ENCODE measurements around the gene LDLRAD3. TPM values are rescaled to one million over a fixed set of nuclear protein-coding genes. Genes with fewer than 3 reads are reported as not detected.

The LDLRAD3 gene
- total RNA-seq, 5 donors from 2014 or later (not counting 1 experiment from before 2014, with no cell fraction given): 0.18 to 0.22 TPM; not detected in 3

DNA sequence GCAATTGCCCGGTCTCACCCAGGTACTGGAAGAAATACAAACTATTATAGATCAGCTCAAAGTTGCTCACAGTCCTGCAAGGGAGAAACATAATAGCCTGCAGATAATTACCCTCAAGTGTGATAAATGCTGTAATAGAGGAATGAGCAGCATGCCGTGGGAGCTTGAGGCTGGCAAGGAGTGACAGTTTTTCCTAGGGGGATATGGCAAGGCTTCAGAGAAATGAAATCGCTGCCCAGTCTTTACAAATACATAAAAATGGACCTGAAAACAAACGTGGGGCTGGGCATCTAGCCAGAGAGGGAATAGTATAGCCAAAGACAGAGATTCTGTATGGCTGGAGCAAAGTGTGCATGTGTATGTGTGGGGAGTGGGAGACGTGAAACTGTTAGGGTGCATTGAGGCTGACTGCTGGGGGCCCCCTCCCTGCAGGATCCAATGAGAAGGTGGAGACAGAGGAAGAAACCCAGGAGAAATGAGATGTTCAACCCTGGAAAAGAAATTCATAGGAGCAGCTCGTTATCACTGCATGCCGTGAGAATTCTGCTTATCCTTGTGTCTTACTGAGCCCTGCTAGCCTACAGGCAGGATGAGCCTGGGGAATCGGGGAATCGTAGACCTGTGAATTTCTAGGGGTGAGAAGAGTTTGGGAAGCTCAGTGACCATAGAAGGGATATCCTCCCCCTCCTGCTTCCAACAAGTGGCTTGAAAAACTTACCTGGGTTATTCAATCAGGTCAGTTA, 167.0 kb downstream of the LDLRAD3 start:
- H3K4me1 Mint-ChIP-seq: no peaks in the 10 kb centered on the region

DNA sequence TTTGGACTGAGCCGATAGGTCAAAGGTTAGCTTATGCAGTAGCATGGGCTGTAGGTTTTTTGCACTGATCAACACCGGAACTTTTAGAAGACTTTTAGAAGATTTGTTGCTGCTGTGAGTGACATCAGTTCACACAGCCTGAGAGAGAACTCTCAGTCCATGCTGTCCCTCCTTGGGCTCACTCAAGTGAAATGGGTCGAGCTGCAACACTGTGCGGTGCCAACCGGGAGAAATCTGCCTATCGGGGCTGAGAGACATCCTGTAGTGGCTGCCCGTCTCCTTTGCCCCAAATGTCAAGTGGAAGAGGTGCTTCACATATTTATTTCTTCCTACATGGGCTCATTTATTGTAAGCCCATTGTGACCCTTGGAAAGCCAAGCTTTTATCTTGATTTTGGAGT, 170.2 kb downstream of the LDLRAD3 start:
- peaks cover 0 to 10% (median 8%) of the 10 kb centered on the region in 3 donors for H3K9me3 Mint-ChIP-seq
- no peaks in the 10 kb centered on the region for H3K36me3 ChIP-seq (ENCODE audit: control insufficient read depth in 2 of 2, extremely low read depth in 1 of 2, insufficient read depth in 1 of 2, low read length in 1 of 2)
- 75% methylated on average over 7 of the region's 7 CpGs for WGBS (ENCODE audit: insufficient coverage)
- H3K27ac ChIP-seq (ENCODE audit: low read length): no peak overlapping the region
- H3K36me3 Mint-ChIP-seq: no peaks in the 10 kb centered on the region
- peaks cover 0 to 7% of the 10 kb centered on the region in 2 experiments for H3K27me3 ChIP-seq (replicated peaks in 1 of 2; ENCODE audit: control insufficient read depth in 2 of 2, extremely low read depth in 1 of 2, insufficient read depth in 2 of 2, low read length in 1 of 2)
- H3K4me3 ChIP-seq (ENCODE audit: control insufficient read depth in 1 of 2, extremely low read depth in 1 of 2, low read length in 1 of 2): no peak overlapping the region
- DNase-seq (no peak), ATAC-seq (replicated peaks in 1 of 4) (no peak)
- H3K4me3 Mint-ChIP-seq: no peak overlapping the region
- no peak overlapping the region for H3K27ac Mint-ChIP-seq
- H3K9me3 ChIP-seq: no peaks in the 10 kb centered on the region
- CTCF ChIA-PET: no interaction called here
- H3K4me1 Mint-ChIP-seq: no peaks in the 10 kb centered on the region
- H3K27me3 Mint-ChIP-seq: peaks cover 5 to 9% of the 10 kb centered on the region in 2 donors
- H3K4me1 ChIP-seq (ENCODE audit: control insufficient read depth in 1 of 2, extremely low read depth in 1 of 2, insufficient read depth in 2 of 2, low read length in 2 of 2): no peaks in the 10 kb centered on the region
- POLR2A ChIA-PET: no interaction called here

More for the DNA sequence above, 167.0 kb downstream of the LDLRAD3 start:
- peaks cover 0 to 10% (median 8%) of the 10 kb centered on the region in 3 donors for H3K9me3 Mint-ChIP-seq
- H3K4me1 ChIP-seq (ENCODE audit: control insufficient read depth in 1 of 2, extremely low read depth in 1 of 2, insufficient read depth in 2 of 2, low read length in 2 of 2): no peaks in the 10 kb centered on the region
- no peaks in the 10 kb centered on the region for H3K9me3 ChIP-seq
- H3K4me3 ChIP-seq (ENCODE audit: control insufficient read depth in 1 of 2, extremely low read depth in 1 of 2, low read length in 1 of 2): no peak overlapping the region
- no peak overlapping the region for H3K27ac Mint-ChIP-seq
- H3K4me3 Mint-ChIP-seq: no peak overlapping the region
- POLR2A ChIA-PET: no interaction called here
- H3K27me3 Mint-ChIP-seq: peaks cover 1 to 10% of the 10 kb centered on the region in 2 donors
- ATAC-seq (replicated peaks in 1 of 4) (no peak), DNase-seq (no peak)
- WGBS (ENCODE audit: insufficient coverage): 89% methylated on average over 3 of the region's 9 CpGs
- H3K36me3 ChIP-seq (ENCODE audit: control insufficient read depth in 2 of 2, extremely low read depth in 1 of 2, insufficient read depth in 1 of 2, low read length in 1 of 2): no peaks in the 10 kb centered on the region
- peaks cover 0 to 13% of the 10 kb centered on the region in 2 experiments for H3K27me3 ChIP-seq (replicated peaks in 1 of 2; ENCODE audit: control insufficient read depth in 2 of 2, extremely low read depth in 1 of 2, insufficient read depth in 2 of 2, low read length in 1 of 2)
- no peak overlapping the region for H3K27ac ChIP-seq (ENCODE audit: low read length)
- CTCF ChIA-PET: no interaction called here
- no peaks in the 10 kb centered on the region for H3K36me3 Mint-ChIP-seq

DNA sequence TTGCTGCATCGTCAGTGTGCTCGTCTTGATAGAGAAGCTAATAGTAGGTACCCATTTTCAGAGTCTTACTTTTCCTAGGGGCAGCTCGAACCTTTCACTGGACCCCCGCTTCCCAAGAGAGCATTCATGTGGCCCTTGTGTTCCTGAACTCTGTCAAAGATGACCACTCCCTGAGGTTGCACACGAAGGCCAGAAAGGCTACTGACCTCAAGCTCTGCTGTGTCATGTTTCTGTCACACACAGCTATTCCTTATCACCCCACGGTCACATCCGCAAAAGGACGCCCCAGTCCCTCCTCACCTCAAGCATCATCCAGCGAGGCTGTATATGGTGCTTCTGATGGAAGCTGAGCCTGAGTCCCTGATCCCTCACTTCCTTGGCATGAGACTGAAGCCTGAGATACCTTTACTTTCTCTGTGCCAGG, 171.5 kb downstream of the LDLRAD3 start:
- Histone ChIP-seq H3K27me3 (replicated peaks in 1 of 2; ENCODE audit: control insufficient read depth in 2 of 2, extremely low read depth in 1 of 2, insufficient read depth in 2 of 2, low read length in 1 of 2) (peaks cover 0 to 7% of the 10 kb centered on the region in 2 experiments), H3K27ac (ENCODE audit: low read length) (no peak overlapping the region), H3K4me1 (ENCODE audit: control insufficient read depth in 1 of 2, extremely low read depth in 1 of 2, insufficient read depth in 2 of 2, low read length in 2 of 2) (no peaks in the 10 kb centered on the region), H3K36me3 (ENCODE audit: control insufficient read depth in 2 of 2, extremely low read depth in 1 of 2, insufficient read depth in 1 of 2, low read length in 1 of 2) (no peaks in the 10 kb centered on the region), H3K4me3 (ENCODE audit: control insufficient read depth in 1 of 2, extremely low read depth in 1 of 2, low read length in 1 of 2) (no peak overlapping the region), H3K9me3 (no peaks in the 10 kb centered on the region)
- CTCF ChIA-PET: no interaction called here
- no peaks in the 10 kb centered on the region for H3K36me3 Mint-ChIP-seq
- no peak for DNase-seq
- POLR2A ChIA-PET: no interaction called here
- peaks cover 4 to 9% of the 10 kb centered on the region in 2 donors for H3K27me3 Mint-ChIP-seq
- ATAC-seq (replicated peaks in 1 of 4): no peak
- H3K4me3 Mint-ChIP-seq: no peak overlapping the region
- peaks cover 0 to 10% (median 8%) of the 10 kb centered on the region in 3 donors for H3K9me3 Mint-ChIP-seq
- 72% methylated on average over 3 of the region's 9 CpGs for WGBS (ENCODE audit: insufficient coverage)
- H3K4me1 Mint-ChIP-seq: no peaks in the 10 kb centered on the region
- H3K27ac Mint-ChIP-seq: no peak overlapping the region

DNA sequence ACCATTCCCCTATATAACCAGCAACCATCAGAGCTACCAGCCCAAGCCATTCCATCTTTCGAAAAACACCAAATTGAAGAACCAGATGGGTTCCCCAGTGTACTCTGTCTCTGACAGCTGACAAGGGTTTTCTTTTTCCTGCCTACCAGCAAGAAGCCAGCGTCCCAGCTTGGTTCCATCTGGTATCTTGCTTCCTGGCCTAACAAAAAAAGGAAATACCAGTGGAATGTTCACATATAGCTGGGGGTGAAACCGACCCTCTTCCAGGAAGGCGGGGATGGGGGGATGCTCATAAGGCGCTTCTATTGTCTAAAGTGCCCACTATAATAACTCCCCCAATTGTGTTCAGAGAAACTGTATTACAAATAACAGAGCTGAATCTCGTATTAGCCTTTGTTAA, 172.3 kb downstream of the LDLRAD3 start:
- CTCF ChIA-PET: no interaction called here
- Histone ChIP-seq H3K36me3 (ENCODE audit: control insufficient read depth in 2 of 2, extremely low read depth in 1 of 2, insufficient read depth in 1 of 2, low read length in 1 of 2) (no peaks in the 10 kb centered on the region), H3K27ac (ENCODE audit: low read length) (no peak overlapping the region), H3K27me3 (replicated peaks in 1 of 2; ENCODE audit: control insufficient read depth in 2 of 2, extremely low read depth in 1 of 2, insufficient read depth in 2 of 2, low read length in 1 of 2) (peaks cover 0 to 4% of the 10 kb centered on the region in 2 experiments), H3K4me3 (ENCODE audit: control insufficient read depth in 1 of 2, extremely low read depth in 1 of 2, low read length in 1 of 2) (no peak overlapping the region), H3K4me1 (ENCODE audit: control insufficient read depth in 1 of 2, extremely low read depth in 1 of 2, insufficient read depth in 2 of 2, low read length in 2 of 2) (no peaks in the 10 kb centered on the region), H3K9me3 (no peaks in the 10 kb centered on the region)
- POLR2A ChIA-PET: no interaction called here
- H3K4me1 Mint-ChIP-seq: no peaks in the 10 kb centered on the region
- H3K27ac Mint-ChIP-seq: no peak overlapping the region
- H3K4me3 Mint-ChIP-seq: no peak overlapping the region
- ATAC-seq (replicated peaks in 1 of 4): no peak
- peaks cover 0 to 10% (median 8%) of the 10 kb centered on the region in 3 donors for H3K9me3 Mint-ChIP-seq
- 77% methylated on average over 1 of the region's 6 CpGs for WGBS (ENCODE audit: insufficient coverage)
- no peaks in the 10 kb centered on the region for H3K36me3 Mint-ChIP-seq
- H3K27me3 Mint-ChIP-seq: peaks cover 6 to 12% of the 10 kb centered on the region in 2 donors
- DNase-seq: no peak

DNA sequence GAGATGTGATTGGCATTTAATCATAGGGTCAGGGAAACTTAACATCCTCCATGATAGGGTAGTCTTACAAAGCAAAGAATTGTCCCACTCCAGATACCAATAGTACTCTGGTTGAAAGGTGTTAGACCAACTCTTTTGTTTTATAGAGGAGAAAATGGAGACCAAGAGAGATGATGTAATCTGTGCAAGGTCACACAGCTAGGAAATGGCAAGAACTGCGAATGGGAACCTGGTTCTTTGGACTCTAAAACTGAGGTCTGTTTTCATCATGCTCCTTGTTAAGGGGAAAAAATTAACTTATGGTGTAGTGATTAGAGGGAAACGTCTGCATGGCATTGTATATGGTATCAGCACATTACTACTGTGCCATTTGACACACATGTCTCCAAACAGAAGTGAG, 174.2 kb downstream of the LDLRAD3 start:
- ATAC-seq (replicated peaks in 1 of 4) (no peak), DNase-seq (no peak)
- POLR2A ChIA-PET: no interaction called here
- Histone ChIP-seq H3K36me3 (ENCODE audit: control insufficient read depth in 2 of 2, extremely low read depth in 1 of 2, insufficient read depth in 1 of 2, low read length in 1 of 2) (no peaks in the 10 kb centered on the region), H3K4me1 (ENCODE audit: control insufficient read depth in 1 of 2, extremely low read depth in 1 of 2, insufficient read depth in 2 of 2, low read length in 2 of 2) (no peaks in the 10 kb centered on the region), H3K4me3 (ENCODE audit: control insufficient read depth in 1 of 2, extremely low read depth in 1 of 2, low read length in 1 of 2) (no peak overlapping the region), H3K27ac (ENCODE audit: low read length) (no peak overlapping the region), H3K9me3 (no peaks in the 10 kb centered on the region), H3K27me3 (replicated peaks in 1 of 2; ENCODE audit: control insufficient read depth in 2 of 2, extremely low read depth in 1 of 2, insufficient read depth in 2 of 2, low read length in 1 of 2) (peaks cover 0 to 4% of the 10 kb centered on the region in 2 experiments)
- Mint-ChIP-seq H3K9me3 (peaks cover 0 to 7% (median 3%) of the 10 kb centered on the region in 3 donors), H3K27ac (no peak overlapping the region), H3K4me3 (no peak overlapping the region), H3K36me3 (no peaks in the 10 kb centered on the region), H3K27me3 (peaks cover 6 to 12% of the 10 kb centered on the region in 2 donors), H3K4me1 (no peaks in the 10 kb centered on the region)
- CTCF ChIA-PET: no interaction called here
- 73% methylated on average over 1 of the region's 2 CpGs for WGBS (ENCODE audit: insufficient coverage)

DNA sequence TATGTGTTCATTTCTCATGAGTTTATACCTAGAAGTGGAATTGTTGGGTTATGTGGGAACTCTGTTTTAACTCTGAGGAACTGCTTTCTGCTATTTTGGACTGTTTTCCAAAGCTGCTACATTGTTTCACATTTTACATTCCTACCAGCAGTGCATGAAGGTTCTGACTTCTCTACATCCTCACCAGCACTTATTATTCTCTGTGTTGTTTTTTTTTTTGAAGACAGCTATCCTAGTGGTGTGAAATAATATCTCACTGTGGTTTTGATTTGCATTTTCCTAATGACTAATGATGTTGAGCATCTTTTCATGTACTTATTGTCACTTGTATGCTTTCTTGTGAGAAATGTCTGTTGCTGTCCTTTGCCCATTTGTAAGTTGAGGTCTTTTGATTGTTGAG, 175.4 kb downstream of the LDLRAD3 start:
- no peaks in the 10 kb centered on the region for H3K4me1 ChIP-seq (ENCODE audit: control insufficient read depth in 1 of 2, extremely low read depth in 1 of 2, insufficient read depth in 2 of 2, low read length in 2 of 2)
- no peak overlapping the region for H3K4me3 Mint-ChIP-seq
- peaks cover 0 to 4% of the 10 kb centered on the region in 2 experiments for H3K27me3 ChIP-seq (replicated peaks in 1 of 2; ENCODE audit: control insufficient read depth in 2 of 2, extremely low read depth in 1 of 2, insufficient read depth in 2 of 2, low read length in 1 of 2)
- H3K27ac ChIP-seq (ENCODE audit: low read length): no peak overlapping the region
- no peaks in the 10 kb centered on the region for H3K4me1 Mint-ChIP-seq
- CTCF ChIA-PET: no interaction called here
- DNase-seq: no peak
- H3K36me3 ChIP-seq (ENCODE audit: control insufficient read depth in 2 of 2, extremely low read depth in 1 of 2, insufficient read depth in 1 of 2, low read length in 1 of 2): no peaks in the 10 kb centered on the region
- H3K27ac Mint-ChIP-seq: no peak overlapping the region
- POLR2A ChIA-PET: no interaction called here
- no peak for ATAC-seq (replicated peaks in 1 of 4)
- peaks cover 6 to 12% of the 10 kb centered on the region in 2 donors for H3K27me3 Mint-ChIP-seq
- no peak overlapping the region for H3K4me3 ChIP-seq (ENCODE audit: control insufficient read depth in 1 of 2, extremely low read depth in 1 of 2, low read length in 1 of 2)
- no peaks in the 10 kb centered on the region for H3K9me3 ChIP-seq
- no peaks in the 10 kb centered on the region for H3K36me3 Mint-ChIP-seq
- H3K9me3 Mint-ChIP-seq: peaks cover 0 to 4% (median 0%) of the 10 kb centered on the region in 3 donors

Data from T-cell (primary cell).